GM18951 (cell line): ENCODE data around the gene RPL15.
A peak's percentile ranks its signal among the peaks of the same experiment; 100 is the strongest.

Experiments
- POLR2A ChIP-seq: IDR thresholded peaks from 4 replicates; pipeline ENCODE4 v1.6.1; 2011; ENCODE audit warnings: mild to moderate bottlenecking; ENCODE audit not compliant: insufficient read length, insufficient read depth; ENCODE audit errors: extremely low read depth
- in situ Hi-C: fragments of 300-500 bp; cut with MboI; formaldehyde crosslinking; loops from one replicate; pipeline ENCODE4 v1.12.0; 2022; ENCODE audit warnings: low sequenced_read_pairs, mixed read lengths, inconsistent platforms; ENCODE audit not compliant: unreplicated experiment

RPL15 gene

DNA sequence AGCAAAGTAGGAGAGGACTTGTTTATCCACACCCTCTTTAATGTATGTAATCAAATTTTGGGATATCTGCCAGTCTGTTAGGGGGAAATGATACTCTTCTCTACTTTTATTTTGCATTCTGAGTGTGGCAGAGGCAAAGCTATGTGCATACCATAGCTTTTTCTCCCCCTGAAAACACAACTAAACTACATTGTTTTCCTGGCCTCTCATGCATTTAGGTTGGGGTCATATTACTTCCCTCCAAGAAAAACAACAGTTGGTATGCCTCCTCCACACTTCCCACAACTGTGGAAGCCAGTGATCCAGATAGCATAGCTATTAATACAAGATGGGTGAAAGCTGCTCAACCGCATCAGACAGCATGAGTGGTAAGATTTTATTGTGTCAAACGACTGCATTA is 6.9 kb downstream of the RPL15 start:
- TF ChIP-seq POLR2A = no peak
- in situ Hi-C loops = no loop called here

DNA sequence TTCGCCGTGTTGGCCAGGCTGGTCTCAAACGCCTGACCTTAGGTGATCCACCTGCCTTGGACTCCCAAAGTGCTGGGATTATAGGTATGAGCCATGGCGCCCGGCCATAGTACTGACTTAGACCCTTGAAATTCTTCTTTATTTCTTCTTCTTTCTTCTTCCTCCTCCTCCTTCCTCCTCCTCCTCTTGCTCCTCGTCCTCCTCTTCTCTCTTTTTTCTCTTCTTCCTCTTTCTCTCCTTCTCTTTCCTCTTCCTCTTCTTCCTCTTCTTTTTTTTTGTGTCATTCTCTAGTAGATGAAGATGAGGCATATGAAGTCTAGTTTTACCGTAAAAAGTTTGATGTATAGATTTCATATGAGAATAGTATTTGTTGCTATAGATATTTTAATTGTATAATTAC is 9.3 kb downstream of the RPL15 start:
- in situ Hi-C loops = no loop called here
- TF ChIP-seq POLR2A = no peak

DNA sequence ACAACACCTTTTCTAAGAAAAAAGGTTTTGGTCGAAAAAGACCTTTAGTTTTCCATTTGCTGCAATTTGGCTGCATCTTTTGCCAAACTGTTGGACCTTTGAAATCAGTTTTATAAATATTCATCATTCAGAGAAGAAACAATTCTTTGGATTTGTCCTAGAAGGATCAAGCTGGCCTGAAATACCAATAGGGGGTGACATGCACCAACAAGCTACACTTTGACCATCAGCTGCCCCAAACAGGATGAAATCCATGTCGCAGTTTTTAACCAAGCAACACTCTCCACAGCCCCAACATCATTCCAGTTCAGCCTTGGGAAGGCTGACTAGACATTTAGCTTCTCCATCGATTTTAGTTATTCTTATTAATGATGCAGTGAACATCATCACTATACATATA is 9.8 kb downstream of the RPL15 start:
- no peak for TF ChIP-seq POLR2A
- in situ Hi-C loops = no loop called here

DNA sequence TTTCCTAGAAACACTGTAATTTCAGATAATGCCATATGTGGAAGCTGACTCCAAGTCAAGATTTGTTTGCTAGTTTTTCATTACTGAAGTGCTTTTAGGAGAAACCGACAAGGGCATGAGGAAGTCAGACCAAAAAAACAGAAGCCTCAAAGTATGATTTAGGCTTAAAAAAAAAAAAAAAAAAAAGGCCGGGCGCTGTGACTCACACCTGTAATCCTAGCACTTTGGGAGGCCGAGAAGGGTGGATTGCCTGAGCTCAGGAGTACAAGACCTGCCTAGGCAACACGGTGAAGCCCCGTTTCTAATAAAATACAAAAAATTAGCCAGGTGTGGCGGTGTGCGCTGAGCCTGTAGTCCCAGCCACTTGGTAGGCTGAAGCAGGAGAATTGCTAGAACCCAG is 11.6 kb downstream of the RPL15 start:
- in situ Hi-C loops = no loop called here
- no peak for TF ChIP-seq POLR2A

- in situ Hi-C loops = no loop called here
- no peak for TF ChIP-seq POLR2A
These were observed 14.7 kb downstream of the RPL15 start for GRCh38 chr3:23931597-23931996.

- in situ Hi-C loops = no loop called here
- TF ChIP-seq POLR2A = no peak
These were observed 15.6 kb downstream of the RPL15 start for GRCh38 chr3:23932571-23932970.

DNA sequence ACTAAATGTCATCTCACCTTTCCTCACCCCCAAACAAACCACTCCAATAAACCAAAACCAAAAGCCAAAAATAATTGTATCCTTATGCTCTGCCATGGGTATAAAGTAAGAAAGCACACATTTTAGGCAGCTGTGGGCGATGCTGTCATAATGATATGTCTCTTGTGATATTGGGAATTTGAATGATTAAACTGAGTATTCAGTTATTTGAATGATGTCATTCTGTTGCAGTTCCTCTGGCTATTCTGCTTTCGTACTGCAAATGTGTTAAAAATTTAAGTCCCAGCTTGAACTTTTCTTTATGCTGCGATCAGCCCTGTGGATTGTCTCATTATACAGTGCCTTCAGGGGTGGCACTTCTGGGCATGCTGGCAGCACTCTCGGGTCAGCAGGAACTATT is 17.3 kb downstream of the RPL15 start:
- in situ Hi-C loops = no loop called here
- no peak for TF ChIP-seq POLR2A

DNA sequence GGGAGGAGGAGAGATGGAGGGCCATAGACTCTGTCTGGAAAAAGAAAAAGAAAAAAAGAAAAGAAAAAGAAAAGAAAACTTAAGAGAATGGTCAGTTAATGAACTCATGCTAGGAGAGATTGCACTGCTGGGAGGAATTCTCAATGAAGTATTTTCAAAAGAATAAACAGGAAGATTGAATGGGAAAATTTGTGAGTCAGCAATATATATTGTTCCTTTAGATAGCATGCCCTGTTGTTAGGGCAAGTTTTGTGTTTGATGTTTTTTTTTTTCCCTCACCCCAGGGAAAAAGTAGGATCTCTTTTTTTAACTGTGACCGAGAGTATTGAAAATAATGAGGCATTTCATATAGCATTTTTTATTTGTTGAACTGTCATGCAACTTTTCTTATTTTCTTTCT is 20.4 kb downstream of the RPL15 start:
- TF ChIP-seq POLR2A = no peak
- in situ Hi-C loops = no loop called here

DNA sequence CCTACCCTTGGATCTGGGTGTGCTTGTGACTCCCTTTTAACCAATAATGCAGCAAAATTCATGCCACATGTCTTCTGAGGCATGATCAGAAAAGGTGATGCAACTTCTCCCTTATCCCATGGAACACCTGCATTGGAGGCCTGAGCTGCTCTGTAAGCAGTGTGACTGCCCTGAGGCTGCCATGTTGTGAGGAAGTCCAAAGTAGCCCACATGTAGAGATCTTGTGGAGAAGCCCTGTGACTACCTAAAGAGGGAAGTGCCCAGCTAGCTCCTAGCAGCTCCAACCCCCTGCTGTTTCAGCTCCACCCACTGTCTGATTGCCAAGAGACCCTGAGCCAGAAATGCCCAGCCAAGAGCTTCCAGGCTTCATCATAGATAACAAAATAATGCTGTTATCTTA is 21.8 kb downstream of the RPL15 start:
- in situ Hi-C loops = no loop called here
- no peak for TF ChIP-seq POLR2A

DNA sequence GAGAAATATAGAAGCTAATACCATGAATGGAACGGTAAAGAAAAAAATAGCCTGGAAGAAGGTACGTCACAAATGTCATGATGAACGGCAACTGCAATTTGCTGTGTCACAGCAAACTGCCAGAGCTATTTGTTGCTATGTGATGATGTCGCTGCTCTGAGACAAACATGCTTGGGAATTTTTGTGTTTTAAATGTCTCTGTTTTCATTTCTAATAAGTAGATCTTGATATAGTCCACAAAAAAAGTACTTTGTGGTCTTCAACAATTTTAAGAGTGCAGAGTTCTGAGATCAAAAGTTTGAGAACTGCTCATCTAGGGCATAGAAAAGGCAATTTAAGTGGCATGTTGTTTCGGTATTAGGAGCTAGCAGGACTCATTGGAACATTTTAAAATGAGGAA is 23.8 kb downstream of the RPL15 start:
- in situ Hi-C loops = no loop called here

DNA sequence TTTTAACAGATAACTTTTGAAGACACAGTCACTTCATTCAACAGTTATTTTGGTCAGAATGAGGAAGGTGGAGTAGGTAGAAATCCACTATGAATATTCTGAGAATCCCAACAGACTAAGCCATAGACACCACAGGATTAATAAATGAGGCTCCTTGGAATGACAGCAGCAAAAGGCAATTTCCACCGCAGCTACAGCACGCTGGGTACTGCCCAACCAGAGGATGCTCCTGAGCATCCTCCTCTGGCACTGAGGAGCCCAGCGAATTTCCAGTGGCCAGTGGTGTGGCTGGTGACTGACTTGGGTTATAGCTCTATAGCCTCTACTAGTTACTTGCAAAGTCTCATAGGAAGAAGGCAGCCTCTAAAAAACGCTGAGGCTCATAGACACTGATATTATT is 24.5 kb downstream of the RPL15 start:
- in situ Hi-C loops = no loop called here
- no peak for TF ChIP-seq POLR2A

More for the DNA sequence above, 23.8 kb downstream of the RPL15 start:
- TF ChIP-seq POLR2A = no peak

GRCh38 chr3:23942546-23942945 is 25.6 kb downstream of the RPL15 start:
- in situ Hi-C loops = no loop called here
- no peak for TF ChIP-seq POLR2A

GRCh38 chr3:23944007-23944783 is 27.3 kb downstream of the RPL15 start:
- TF ChIP-seq POLR2A = no peak
- in situ Hi-C loops = no loop called here

- in situ Hi-C loops = no loop called here
- TF ChIP-seq POLR2A = peak; percentile 25
These were observed 28.1 kb downstream of the RPL15 start, which contains the start of gene NR1D2 for GRCh38 chr3:23944861-23945662. NR1D2 (plus strand) TSS chr3:23945286; CDS start chr3:23945579, 293 bp downstream.

DNA sequence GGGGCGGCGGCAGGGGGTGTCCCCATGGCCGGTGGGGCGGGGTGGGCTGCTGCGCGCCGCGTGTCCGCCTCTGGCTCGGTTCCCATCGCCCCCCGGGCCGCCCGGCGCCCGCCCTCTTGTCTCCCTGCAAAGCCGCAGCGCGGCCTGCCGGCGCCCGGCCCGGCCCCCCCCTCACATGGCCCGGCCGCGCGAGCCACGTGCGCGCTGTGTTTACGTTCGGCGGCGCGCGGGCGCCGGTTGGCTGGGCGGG is 28.7 kb downstream of the RPL15 start:
- in situ Hi-C loops = no loop called here
- TF ChIP-seq POLR2A = no peak
